ENCODE measurements around the gene PREPL.

The PREPL gene

GRCh38 chr2:44360749-44361329 is 455 bp downstream of the PREPL start:
- peak overlapping the region; percentile 94 for H3K4me3 ChIP-seq (replicated peaks; ENCODE audit: low read depth, low read length)
- TF ChIP-seq, protein P1, sequence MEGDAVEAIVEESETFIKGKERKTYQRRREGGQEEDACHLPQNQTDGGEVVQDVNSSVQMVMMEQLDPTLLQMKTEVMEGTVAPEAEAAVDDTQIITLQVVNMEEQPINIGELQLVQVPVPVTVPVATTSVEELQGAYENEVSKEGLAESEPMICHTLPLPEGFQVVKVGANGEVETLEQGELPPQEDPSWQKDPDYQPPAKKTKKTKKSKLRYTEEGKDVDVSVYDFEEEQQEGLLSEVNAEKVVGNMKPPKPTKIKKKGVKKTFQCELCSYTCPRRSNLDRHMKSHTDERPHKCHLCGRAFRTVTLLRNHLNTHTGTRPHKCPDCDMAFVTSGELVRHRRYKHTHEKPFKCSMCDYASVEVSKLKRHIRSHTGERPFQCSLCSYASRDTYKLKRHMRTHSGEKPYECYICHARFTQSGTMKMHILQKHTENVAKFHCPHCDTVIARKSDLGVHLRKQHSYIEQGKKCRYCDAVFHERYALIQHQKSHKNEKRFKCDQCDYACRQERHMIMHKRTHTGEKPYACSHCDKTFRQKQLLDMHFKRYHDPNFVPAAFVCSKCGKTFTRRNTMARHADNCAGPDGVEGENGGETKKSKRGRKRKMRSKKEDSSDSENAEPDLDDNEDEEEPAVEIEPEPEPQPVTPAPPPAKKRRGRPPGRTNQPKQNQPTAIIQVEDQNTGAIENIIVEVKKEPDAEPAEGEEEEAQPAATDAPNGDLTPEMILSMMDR (IDR thresholded peaks at IDR 0.05; ENCODE audit: low read length, missing control alignments) = no peak
- DNase-seq (ENCODE audit: low read depth) = peak; percentile 14

- DNase-seq (ENCODE audit: low read depth) = peak; percentile 77
- TF ChIP-seq, protein P1 (IDR thresholded peaks at IDR 0.05; ENCODE audit: low read length, missing control alignments) = no peak
- H3K4me3 ChIP-seq (replicated peaks; ENCODE audit: low read depth, low read length) = no peak overlapping the region
Measured at GRCh38 chr2:44358503-44358902, 2.8 kb downstream of the PREPL start.

GRCh38 chr2:44354761-44355160 is 6.5 kb downstream of the PREPL start:
- TF ChIP-seq, protein P1 (IDR thresholded peaks at IDR 0.05; ENCODE audit: low read length, missing control alignments) = no peak
- DNase-seq (ENCODE audit: low read depth) = no peak
- no peak overlapping the region for H3K4me3 ChIP-seq (replicated peaks; ENCODE audit: low read depth, low read length)

- DNase-seq (ENCODE audit: low read depth) = no peak
- H3K4me3 ChIP-seq (replicated peaks; ENCODE audit: low read depth, low read length) = no peak overlapping the region
- TF ChIP-seq, protein P1 (IDR thresholded peaks at IDR 0.05; ENCODE audit: low read length, missing control alignments) = no peak
Measured at GRCh38 chr2:44352510-44352909, 8.8 kb downstream of the PREPL start.

DNA sequence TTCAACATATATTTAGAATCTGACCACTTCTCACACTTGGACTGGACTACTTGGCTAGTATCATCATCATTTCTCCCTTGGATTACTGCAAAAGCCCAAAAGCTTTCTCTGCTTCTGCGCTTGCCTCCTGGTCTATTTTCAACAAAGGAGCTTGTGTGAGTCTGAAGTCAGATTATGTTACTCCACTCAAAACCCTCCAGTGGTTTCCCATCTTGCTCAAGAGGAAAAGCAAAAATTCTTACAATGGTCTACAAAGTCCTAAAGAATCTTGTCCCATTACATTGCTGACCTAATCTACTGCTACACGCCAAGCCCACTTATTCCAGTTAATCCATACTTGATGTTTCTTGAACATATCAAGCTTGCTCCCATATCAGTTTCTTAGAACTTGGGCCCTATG is 9.6 kb downstream of the PREPL start:
- TF ChIP-seq, protein P1 (IDR thresholded peaks at IDR 0.05; ENCODE audit: low read length, missing control alignments) = no peak
- no peak overlapping the region for H3K4me3 ChIP-seq (replicated peaks; ENCODE audit: low read depth, low read length)
- peak; percentile 68 for DNase-seq (ENCODE audit: low read depth)

DNA sequence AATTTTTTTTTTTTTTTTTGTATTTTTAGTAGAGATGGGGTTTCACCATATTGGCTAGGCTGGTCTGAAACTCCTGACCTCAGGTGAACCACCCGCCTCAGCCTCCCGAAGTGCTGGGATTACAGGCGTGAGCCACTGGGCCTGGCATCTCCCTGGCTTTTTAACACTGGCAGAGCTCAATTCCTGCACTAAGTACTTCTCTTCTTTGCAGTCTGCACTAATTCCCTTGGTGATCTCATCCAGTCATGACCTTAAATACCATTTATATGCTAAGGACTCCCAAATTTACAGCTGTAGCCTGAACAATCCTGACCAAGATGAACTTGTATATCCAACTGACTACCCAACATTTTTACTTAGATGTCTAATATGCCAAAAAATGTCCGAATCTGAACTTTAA is 10.2 kb downstream of the PREPL start:
- peak; percentile 17 for DNase-seq (ENCODE audit: low read depth)

More for the DNA sequence above, 10.2 kb downstream of the PREPL start:
- TF ChIP-seq, protein P1 (IDR thresholded peaks at IDR 0.05; ENCODE audit: low read length, missing control alignments) = no peak
- H3K4me3 ChIP-seq (replicated peaks; ENCODE audit: low read depth, low read length) = no peak overlapping the region

Data from fibroblast of pulmonary artery (primary cell).